CD8-positive, alpha-beta memory T cell (primary cell): ENCODE measurements around the gene TTLL12. TPM values are rescaled to one million over a fixed set of nuclear protein-coding genes. Genes with fewer than 3 reads are reported as not detected.

ENCODE experiments used
- CTCF ChIA-PET: fragments of 350-600 bp; sonication (Branson Sonifier 250); formaldehyde crosslinking; loops from one replicate; lab custom pipeline; 2021; ENCODE audit warnings: antibody characterized with exemption; lab: Charles Lee
- POLR2A ChIA-PET: fragments of 350-600 bp; sonication (Branson Sonifier 250); formaldehyde crosslinking; loops from one replicate; lab custom pipeline; 2021; ENCODE audit warnings: antibody characterized with exemption; lab: Charles Lee
- DNase-seq, 5 donors: peaks; one replicate each; pipeline versions ENCODE4 v3.0.0 to v3.0.0-alpha.2; 2020 to 2022; ENCODE audit warnings: mixed read lengths in 1 of 5
- H3K27ac ChIP-seq: one replicate; pipeline ENCODE4 v1.7.0; 2013; ENCODE audit warnings: low read depth, mild to moderate bottlenecking, low read length, moderate library complexity
- H3K27me3 ChIP-seq: 2 replicates; pipeline ENCODE4 v1.7.0; 2013; ENCODE audit warnings: low read length, mild to moderate bottlenecking; ENCODE audit not compliant: insufficient read depth, poor library complexity, severe bottlenecking
- H3K36me3 ChIP-seq: 2 replicates; pipeline ENCODE4 v1.7.0; 2013; ENCODE audit warnings: mild to moderate bottlenecking, low read length, moderate library complexity; ENCODE audit not compliant: insufficient read depth
- H3K4me1 ChIP-seq: 2 replicates; pipeline ENCODE4 v1.7.0; 2013; ENCODE audit warnings: mild to moderate bottlenecking, low read length, moderate library complexity; ENCODE audit not compliant: insufficient read depth
- H3K4me3 ChIP-seq: 2 replicates; pipeline ENCODE4 v1.7.0; 2013; ENCODE audit warnings: mild to moderate bottlenecking, low read length
- H3K9me3 ChIP-seq: 2 replicates; pipeline ENCODE4 v1.7.0; 2013; ENCODE audit warnings: mild to moderate bottlenecking, low read length
- H3K27ac Mint-ChIP-seq, 8 donors: one replicate each; pipeline ENCODE4 v1.8.0; 2020 to 2021; ENCODE audit warnings: mixed read lengths in 8 of 8, mild to moderate bottlenecking in 6 of 8, inconsistent platforms in 3 of 8, moderate library complexity in 3 of 8
- H3K27me3 Mint-ChIP-seq, 2 donors: one replicate each; pipeline ENCODE4 v1.8.0; 2020 to 2021; ENCODE audit warnings: mixed read lengths in 2 of 2, mild to moderate bottlenecking in 1 of 2, moderate library complexity in 1 of 2
- H3K36me3 Mint-ChIP-seq, 3 donors: one replicate each; pipeline ENCODE4 v1.8.0; 2020 to 2021; ENCODE audit warnings: mixed read lengths in 3 of 3, inconsistent platforms in 1 of 3, mild to moderate bottlenecking in 1 of 3
- H3K4me1 Mint-ChIP-seq, 3 donors: one replicate each; pipeline ENCODE4 v1.8.0; 2020 to 2021; ENCODE audit warnings: mixed read lengths in 3 of 3, inconsistent platforms in 1 of 3, mild to moderate bottlenecking in 1 of 3
- H3K4me3 Mint-ChIP-seq, 7 donors: one replicate each; pipeline ENCODE4 v1.8.0; 2020 to 2021; ENCODE audit warnings: mixed read lengths in 7 of 7, mild to moderate bottlenecking in 6 of 7, moderate library complexity in 4 of 7, inconsistent platforms in 2 of 7
- H3K9me3 Mint-ChIP-seq, 5 donors: one replicate each; pipeline ENCODE4 v1.8.0; 2020 to 2022; ENCODE audit warnings: mixed read lengths in 5 of 5, mild to moderate bottlenecking in 3 of 5, moderate library complexity in 2 of 5, inconsistent platforms in 1 of 5
- polyA plus RNA-seq: library from polyadenylated mRNA; unstranded; fragments of 300-500 nt; fragmentation: Illumina TruSeq; gene quantifications from one replicate; pipeline ENCODE4 v1.2.3, GENCODE V29; 2021
- total RNA-seq, 2 experiments: library from RNA; stranded (reverse); gene quantifications; one replicate each; pipeline ENCODE4 v1.2.3, GENCODE V29; 2021

The TTLL12 gene
- total and polyA plus RNA-seq, 3 experiments from 2014 or later, result 30.1 to 112 (median 104) TPM

DNA sequence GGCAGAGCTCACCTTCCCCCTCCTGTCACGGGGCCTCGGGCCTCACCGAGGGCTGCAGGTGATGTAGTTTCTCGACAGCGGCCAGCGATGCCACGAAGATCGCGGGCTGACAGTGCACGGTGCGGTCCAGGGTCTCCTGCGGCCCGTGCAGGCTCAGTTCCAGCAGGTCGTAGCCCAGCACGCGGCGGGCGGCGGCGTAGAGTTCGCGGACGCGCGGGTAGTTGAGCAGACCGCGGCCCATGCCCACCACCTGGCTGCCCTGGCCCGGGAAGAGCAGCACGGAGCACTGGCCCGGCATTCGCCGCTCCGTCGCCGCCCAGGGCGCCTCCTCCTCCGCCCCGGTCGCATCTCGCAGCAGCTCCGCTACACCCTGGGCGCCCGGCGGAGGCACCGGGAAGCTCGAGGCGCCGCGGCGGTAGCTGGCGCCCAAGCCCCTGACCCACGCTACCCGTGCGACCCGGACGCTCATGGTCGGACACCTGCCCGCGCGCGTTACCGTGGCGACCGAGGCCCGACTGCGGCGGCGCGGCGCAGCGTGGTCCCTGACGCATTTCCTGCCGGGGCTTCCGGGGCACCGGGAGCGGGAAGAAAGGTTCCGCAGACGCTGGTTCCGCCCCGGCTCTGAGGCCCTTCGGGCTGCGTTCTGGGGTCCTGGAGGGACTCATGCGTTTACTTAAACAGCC, 43.9 kb downstream of the TTLL12 start, which contains the start of gene MCAT:
Gene MCAT, minus strand, starts transcription at position 519 of the 683 bp plus-strand sequence. Its CDS starts 50 bp downstream, at position 469.
- peak; percentile 68 to 85 (median 78) for DNase-seq
- peaks cover 1 to 2% of the 10 kb centered on the region in 2 donors for H3K27me3 Mint-ChIP-seq
- H3K4me3 Mint-ChIP-seq, result peak within 1 kb of the TSS; percentile 86 to 93 (median 89)
- no peaks in the 10 kb centered on the region for H3K27me3 ChIP-seq
- peaks cover 0 to 31% (median 5%) of the 10 kb centered on the region in 3 donors for H3K36me3 Mint-ChIP-seq
- no peaks in the 10 kb centered on the region for H3K9me3 Mint-ChIP-seq
- H3K4me3 ChIP-seq, result peak within 1 kb of the TSS; percentile 69
- no peaks in the 10 kb centered on the region for H3K9me3 ChIP-seq
- peak within 1 kb of the TSS; percentile 60 for H3K27ac ChIP-seq
- H3K27ac Mint-ChIP-seq, result peak within 1 kb of the TSS; percentile 90 to 97 (median 96)
- peaks cover 14% of the 10 kb centered on the region for H3K4me1 ChIP-seq
- no peaks in the 10 kb centered on the region for H3K36me3 ChIP-seq
- CTCF ChIA-PET, result no interaction called here
- peaks cover 11 to 33% (median 23%) of the 10 kb centered on the region in 3 donors for H3K4me1 Mint-ChIP-seq
- POLR2A ChIA-PET, result interaction anchor here (0.6 to 1.1 kb wide), 3 partner anchors 17 to 33 kb away, joined by 3 to 5 read pairs (median 3); partner anchors contain the start of gene BIK

DNA sequence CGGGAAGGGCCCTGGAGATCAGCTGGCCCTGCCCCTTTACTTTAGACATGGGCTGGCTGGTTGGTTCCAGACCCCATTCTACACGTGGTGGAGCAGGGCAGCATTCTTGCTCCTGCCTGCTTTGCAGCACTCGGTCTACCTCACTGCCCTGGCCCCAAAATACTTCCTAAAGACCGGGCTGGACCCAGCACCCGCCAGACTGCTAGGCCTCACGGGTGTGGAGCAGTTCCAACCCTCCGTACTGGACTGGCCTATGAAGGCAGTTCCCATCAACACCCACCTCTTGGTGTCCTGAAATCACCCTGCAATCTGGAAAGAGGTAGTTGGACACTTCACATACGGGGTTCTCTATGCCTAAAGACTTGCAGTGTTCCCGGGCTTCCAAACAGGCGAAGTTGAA, 50.1 kb downstream of the TTLL12 start:
- Histone ChIP-seq H3K4me1 (peaks cover under 1% of the 10 kb centered on the region), H3K36me3 (no peaks in the 10 kb centered on the region), H3K4me3 (no peak overlapping the region), H3K27me3 (no peaks in the 10 kb centered on the region), H3K27ac (no peak overlapping the region), H3K9me3 (no peaks in the 10 kb centered on the region)
- Mint-ChIP-seq H3K27ac (no peak overlapping the region), H3K4me3 (no peak overlapping the region), H3K9me3 (no peaks in the 10 kb centered on the region), H3K36me3 (peaks cover 4 to 79% (median 9%) of the 10 kb centered on the region in 3 donors), H3K27me3 (no peaks in the 10 kb centered on the region), H3K4me1 (peaks cover 5 to 17% (median 12%) of the 10 kb centered on the region in 3 donors)
- ChIA-PET POLR2A (no interaction called here), CTCF (interaction anchor here (1.0 to 1.4 kb wide), 2 partner anchors 8 to 109 kb away, joined by 3 read pairs; no protein-coding TSS in a partner anchor)
- DNase-seq, result no peak

DNA sequence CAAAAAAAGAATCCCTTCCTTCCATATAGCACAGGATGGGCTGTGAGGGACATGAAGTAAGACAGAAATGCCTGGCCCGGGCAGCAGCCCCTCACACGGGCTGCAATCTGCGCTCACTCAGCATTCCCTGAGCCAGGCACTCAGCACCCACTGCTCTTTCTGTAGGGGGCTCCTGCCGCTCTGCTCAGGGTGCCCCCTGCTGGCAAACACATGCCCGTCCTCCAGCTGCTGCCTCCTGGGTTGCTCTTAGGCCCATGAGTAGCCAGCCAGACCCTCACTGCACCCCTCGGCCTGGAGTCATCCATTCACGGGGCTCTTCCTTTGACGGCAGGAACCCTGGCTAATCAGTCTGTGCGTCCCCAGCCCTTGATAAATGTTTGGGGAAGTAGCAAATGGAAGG, 50.7 kb downstream of the TTLL12 start:
- no peaks in the 10 kb centered on the region for H3K27me3 Mint-ChIP-seq
- Histone ChIP-seq H3K4me3 (no peak overlapping the region), H3K27ac (no peak overlapping the region), H3K4me1 (no peaks in the 10 kb centered on the region), H3K36me3 (no peaks in the 10 kb centered on the region), H3K27me3 (no peaks in the 10 kb centered on the region), H3K9me3 (no peaks in the 10 kb centered on the region)
- POLR2A ChIA-PET, result no interaction called here
- H3K4me3 Mint-ChIP-seq, result no peak overlapping the region
- H3K27ac Mint-ChIP-seq, result peak overlapping the region in 1 of 8 donors; percentile 66
- DNase-seq, result peak in 4 of 5 donors; percentile 20 to 63 (median 33)
- H3K4me1 Mint-ChIP-seq, result peaks cover 5 to 12% (median 6%) of the 10 kb centered on the region in 3 donors
- CTCF ChIA-PET, result interaction anchor here (1.0 to 1.4 kb wide), 2 partner anchors 9 to 108 kb away, joined by 3 read pairs; no protein-coding TSS in a partner anchor
- H3K9me3 Mint-ChIP-seq, result no peaks in the 10 kb centered on the region
- H3K36me3 Mint-ChIP-seq, result peaks cover 4 to 82% (median 9%) of the 10 kb centered on the region in 3 donors

DNA sequence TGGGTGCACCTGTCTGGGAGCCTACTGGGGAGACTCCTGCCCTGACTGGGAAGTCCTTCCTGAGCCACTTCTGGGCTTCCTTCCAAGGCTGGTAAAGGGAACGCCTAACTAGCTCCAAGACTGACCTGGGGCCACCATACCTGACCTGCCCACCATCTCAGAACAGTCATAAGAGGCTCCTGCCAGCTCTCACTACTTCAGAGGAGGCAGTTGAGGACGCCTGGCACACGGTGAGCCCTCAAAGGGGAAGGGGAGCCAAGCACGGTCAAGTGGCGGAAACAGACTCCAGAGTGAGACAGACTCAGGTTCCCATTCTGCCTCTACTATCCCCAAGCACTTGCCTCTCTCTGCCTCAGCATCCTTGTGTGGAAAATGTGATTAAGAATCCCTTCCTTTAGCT, 51.4 kb downstream of the TTLL12 start:
- Mint-ChIP-seq H3K27ac (peak overlapping the region in 1 of 8 donors; percentile 47), H3K27me3 (no peaks in the 10 kb centered on the region), H3K36me3 (peaks cover 4 to 75% (median 9%) of the 10 kb centered on the region in 3 donors), H3K9me3 (no peaks in the 10 kb centered on the region), H3K4me3 (no peak overlapping the region), H3K4me1 (peaks cover 0 to 5% (median under 1%) of the 10 kb centered on the region in 3 donors)
- Histone ChIP-seq H3K27me3 (no peaks in the 10 kb centered on the region), H3K9me3 (no peaks in the 10 kb centered on the region), H3K27ac (no peak overlapping the region), H3K4me3 (no peak overlapping the region), H3K4me1 (no peaks in the 10 kb centered on the region), H3K36me3 (no peaks in the 10 kb centered on the region)
- DNase-seq, result no peak
- ChIA-PET CTCF (interaction anchor here (1.0 to 1.4 kb wide), 2 partner anchors 9 to 107 kb away, joined by 3 read pairs; no protein-coding TSS in a partner anchor), POLR2A (no interaction called here)

DNA sequence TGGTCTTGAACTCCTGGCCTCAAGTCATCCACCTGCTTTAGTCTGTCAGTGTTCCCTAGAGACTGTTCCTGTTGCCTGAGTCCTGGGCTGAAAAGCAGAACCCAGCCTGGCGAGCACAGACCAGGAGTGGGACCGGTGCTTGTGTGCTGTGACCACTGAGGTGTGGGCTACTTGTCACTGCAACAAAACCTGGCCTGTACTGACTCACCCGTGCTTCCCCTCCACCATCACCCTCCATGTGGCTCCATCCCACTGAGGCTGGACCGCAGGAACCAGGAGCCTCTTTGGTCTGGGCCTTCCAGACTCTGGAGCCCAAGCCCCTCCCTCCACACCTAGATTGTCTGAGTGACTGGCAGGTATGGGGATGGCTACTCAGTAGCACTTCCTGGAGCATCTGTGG, 52.4 kb downstream of the TTLL12 start:
- H3K27ac ChIP-seq, result no peak overlapping the region
- Mint-ChIP-seq H3K4me3 (no peak overlapping the region), H3K27me3 (no peaks in the 10 kb centered on the region), H3K36me3 (peaks cover 4 to 68% (median 9%) of the 10 kb centered on the region in 3 donors), H3K9me3 (no peaks in the 10 kb centered on the region), H3K4me1 (peaks cover 0 to 3% (median 0%) of the 10 kb centered on the region in 3 donors), H3K27ac (peak overlapping the region in 1 of 8 donors; percentile 57)
- POLR2A ChIA-PET, result no interaction called here
- H3K4me1 ChIP-seq, result no peaks in the 10 kb centered on the region
- H3K36me3 ChIP-seq, result no peaks in the 10 kb centered on the region
- no peaks in the 10 kb centered on the region for H3K27me3 ChIP-seq
- DNase-seq, result no peak
- no peak overlapping the region for H3K4me3 ChIP-seq
- H3K9me3 ChIP-seq, result no peaks in the 10 kb centered on the region
- CTCF ChIA-PET, result no interaction called here

DNA sequence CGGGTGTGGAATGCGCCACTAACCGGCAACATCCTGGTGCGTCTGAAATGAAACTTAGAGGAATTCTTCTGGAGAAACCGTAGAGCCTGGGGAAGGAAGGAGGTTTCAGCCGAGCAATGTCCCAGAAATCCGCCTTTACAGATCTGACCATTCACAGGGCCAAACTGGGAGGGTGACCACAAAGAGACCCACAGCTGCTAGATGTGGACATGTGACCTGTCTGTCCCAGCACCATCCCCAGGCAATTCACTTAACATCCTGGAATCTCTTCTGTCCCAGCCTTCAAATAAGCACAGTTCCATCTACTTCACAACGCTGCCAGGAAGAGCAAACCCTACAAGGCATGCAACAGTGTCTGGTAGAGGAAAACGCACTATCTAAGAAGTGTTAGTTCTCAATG, 53.5 kb downstream of the TTLL12 start:
- H3K27ac Mint-ChIP-seq, result peak overlapping the region in 1 of 8 donors; percentile 17
- H3K4me3 ChIP-seq, result no peak overlapping the region
- H3K4me1 Mint-ChIP-seq, result peaks cover 0 to 3% (median 0%) of the 10 kb centered on the region in 3 donors
- H3K4me1 ChIP-seq, result no peaks in the 10 kb centered on the region
- H3K36me3 Mint-ChIP-seq, result peaks cover 4 to 58% (median 6%) of the 10 kb centered on the region in 3 donors
- no peaks in the 10 kb centered on the region for H3K27me3 ChIP-seq
- H3K36me3 ChIP-seq, result no peaks in the 10 kb centered on the region
- no peaks in the 10 kb centered on the region for H3K9me3 ChIP-seq
- no peaks in the 10 kb centered on the region for H3K9me3 Mint-ChIP-seq
- H3K27me3 Mint-ChIP-seq, result no peaks in the 10 kb centered on the region
- CTCF ChIA-PET, result no interaction called here
- H3K27ac ChIP-seq, result no peak overlapping the region
- no peak for DNase-seq
- POLR2A ChIA-PET, result no interaction called here
- no peak overlapping the region for H3K4me3 Mint-ChIP-seq

DNA sequence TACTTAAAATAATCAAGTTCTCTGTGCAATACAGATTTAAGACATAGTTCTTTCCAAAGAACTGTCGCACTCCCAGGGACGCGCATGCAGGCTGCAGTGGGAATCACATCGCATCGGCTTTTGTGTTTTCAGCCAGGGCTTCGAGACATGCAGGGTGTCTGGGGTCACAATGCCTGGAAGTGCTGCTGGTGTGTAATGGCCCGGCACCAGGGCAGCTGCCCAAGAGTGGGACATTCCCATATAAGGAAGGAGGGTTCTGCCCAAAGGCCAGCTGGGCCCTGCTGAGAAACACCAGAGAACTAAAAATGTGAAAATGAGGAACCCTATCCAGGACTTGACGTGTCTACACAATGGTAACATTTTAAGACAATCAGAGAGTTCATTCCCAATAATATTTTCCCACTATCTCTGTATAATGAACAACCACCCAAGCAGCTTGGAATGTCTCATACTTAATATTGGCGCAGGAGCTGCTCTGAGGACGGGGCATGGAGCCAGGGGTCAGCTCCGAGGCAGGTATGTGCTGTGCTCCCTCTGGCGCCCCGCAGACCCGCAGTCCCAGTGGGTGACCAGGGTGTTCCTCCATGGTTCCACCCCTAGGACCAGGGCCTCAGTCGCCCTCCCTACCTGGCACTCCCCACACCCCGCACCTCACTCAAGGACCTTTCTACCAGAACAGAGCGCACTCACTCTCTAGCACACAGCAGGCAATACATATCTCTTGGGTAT, 55.0 kb downstream of the TTLL12 start:
- no peaks in the 10 kb centered on the region for H3K27me3 ChIP-seq
- H3K36me3 ChIP-seq, result no peaks in the 10 kb centered on the region
- DNase-seq, result no peak
- Mint-ChIP-seq H3K36me3 (peaks cover 4 to 45% (median 4%) of the 10 kb centered on the region in 3 donors), H3K4me1 (peaks cover 0 to 3% (median 0%) of the 10 kb centered on the region in 3 donors), H3K9me3 (no peaks in the 10 kb centered on the region), H3K4me3 (no peak overlapping the region), H3K27ac (no peak overlapping the region), H3K27me3 (no peaks in the 10 kb centered on the region)
- ChIA-PET CTCF (no interaction called here), POLR2A (no interaction called here)
- H3K9me3 ChIP-seq, result no peaks in the 10 kb centered on the region
- no peak overlapping the region for H3K4me3 ChIP-seq
- H3K4me1 ChIP-seq, result no peaks in the 10 kb centered on the region
- H3K27ac ChIP-seq, result no peak overlapping the region
